Jurkat, Clone E6-1 (cell line): ENCODE measurements around the gene PDE4B.
A peak's percentile ranks its signal among the peaks of the same experiment; 100 is the strongest.
"Not testable (repeated sequence)": the region's sequence is repeated elsewhere in the genome, so short reads cannot be mapped to it uniquely, and the experiment has no call there.

Source experiments
- DNase-seq: peaks from one replicate; pipeline ENCODE4 v3.0.0-alpha.2; 2011; ENCODE audit warnings: low read depth, low spot score
- H3K4me3 ChIP-seq: 2 replicates; pipeline ENCODE4 v1.5.1; 2011; ENCODE audit warnings: mild to moderate bottlenecking, low read length, control low read depth, moderate library complexity

PDE4B gene

DNA sequence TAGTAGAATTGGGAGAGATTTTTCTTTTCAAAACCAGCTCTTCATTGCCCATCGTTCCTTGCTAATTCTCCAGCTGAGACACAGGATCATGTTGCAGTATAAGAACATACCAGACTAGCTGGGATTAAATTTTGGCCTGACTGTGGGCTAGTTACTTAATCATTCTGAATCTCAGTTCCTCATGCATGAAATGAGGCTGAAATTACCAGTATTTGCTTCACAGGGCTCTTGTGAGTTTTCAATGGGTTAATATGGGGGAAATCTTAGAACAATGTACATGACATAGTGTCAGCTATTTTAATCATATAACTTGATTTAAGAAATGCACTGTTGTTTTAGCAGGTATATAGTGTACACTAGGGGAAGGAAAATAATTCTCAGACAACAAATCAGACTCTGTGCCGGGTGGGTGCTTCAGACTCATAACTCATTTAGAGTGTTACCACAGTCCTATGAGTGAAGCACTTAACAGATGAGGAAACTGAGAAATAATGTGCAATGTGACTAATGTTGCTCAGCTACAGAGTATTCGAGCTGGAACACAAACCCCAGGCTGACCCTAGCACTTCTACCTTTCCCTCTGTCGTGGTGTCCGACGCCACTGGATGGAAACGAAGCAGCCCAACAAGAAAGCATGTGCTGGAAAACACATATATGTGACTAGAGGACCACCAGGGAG is 603.7 kb downstream of the PDE4B start:
- DNase-seq = no peak
- H3K4me3 ChIP-seq = no peak overlapping the region

DNA sequence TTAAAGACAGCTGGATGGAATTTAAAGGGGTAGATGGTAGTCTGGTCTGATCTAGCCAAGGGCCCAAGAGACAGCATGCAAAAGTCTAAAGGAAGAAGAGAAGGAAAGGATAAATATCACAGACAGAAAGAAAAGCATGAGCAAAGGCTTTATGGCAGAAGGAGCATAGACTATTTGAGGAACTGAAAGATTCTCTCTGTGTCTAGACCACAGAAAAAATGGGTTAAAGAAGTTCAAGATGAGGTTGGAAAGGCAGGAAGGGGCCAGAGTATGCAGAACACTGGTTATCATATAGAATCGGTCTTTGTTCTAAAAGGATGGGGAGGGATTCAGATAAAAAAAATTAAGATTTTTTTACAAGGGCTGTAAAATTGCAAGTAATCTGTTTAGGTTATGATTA is 604.5 kb downstream of the PDE4B start:
- no peak for DNase-seq

DNA sequence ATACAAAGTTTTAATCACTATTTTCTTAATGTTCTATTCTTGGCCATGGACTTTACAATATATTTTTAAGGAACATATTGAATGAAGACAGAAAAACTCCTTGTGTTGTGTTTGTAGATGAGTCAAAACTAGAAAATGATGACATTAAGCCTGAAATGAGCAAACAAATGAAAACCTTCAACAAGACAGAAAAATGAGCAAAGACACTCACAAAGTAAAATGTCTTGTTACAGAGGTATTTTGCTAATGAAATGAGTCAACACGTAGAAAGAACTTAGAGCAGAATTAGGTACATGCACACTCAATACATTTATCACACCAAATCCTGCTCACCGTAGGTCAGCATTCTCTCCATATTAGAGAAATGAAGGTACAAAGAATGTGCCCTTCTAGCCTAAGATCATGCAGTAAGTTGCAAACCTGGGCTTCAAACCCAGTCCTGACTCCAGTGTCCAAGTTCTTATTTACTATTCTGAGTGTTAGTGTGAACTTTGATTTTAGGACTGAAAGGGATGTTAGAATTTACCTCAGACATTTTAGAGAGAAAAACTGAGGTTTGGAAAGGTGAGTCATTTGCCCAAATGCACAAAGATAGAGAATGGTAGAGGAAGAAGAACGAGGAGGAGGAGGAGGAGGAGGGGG is 607.3 kb downstream of the PDE4B start:
- no peak overlapping the region for H3K4me3 ChIP-seq

More for the DNA sequence above, 604.5 kb downstream of the PDE4B start:
- no peak overlapping the region for H3K4me3 ChIP-seq

DNA sequence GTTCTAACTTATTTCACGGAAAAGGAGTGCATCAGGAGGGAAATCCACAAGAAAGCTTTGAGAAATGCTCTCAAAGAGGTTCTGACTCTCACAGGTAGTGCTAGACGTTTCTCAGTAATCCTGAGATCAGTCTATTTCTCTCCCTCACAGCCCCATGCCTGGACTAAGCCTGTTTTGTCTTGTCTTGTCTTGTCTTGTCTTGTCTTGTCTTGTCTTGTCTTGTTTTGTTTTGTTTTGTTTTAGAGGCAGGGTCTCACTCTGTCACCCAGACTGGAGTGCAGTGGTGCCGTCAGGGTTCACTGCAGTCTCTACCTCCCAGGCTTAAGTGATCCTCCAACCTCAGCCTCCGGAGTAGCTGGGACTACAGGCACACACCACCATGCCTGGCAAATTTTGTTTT is 608.0 kb downstream of the PDE4B start:
- H3K4me3 ChIP-seq = no peak overlapping the region
- DNase-seq = no peak

More for the DNA sequence above, 607.3 kb downstream of the PDE4B start:
- no peak for DNase-seq

DNA sequence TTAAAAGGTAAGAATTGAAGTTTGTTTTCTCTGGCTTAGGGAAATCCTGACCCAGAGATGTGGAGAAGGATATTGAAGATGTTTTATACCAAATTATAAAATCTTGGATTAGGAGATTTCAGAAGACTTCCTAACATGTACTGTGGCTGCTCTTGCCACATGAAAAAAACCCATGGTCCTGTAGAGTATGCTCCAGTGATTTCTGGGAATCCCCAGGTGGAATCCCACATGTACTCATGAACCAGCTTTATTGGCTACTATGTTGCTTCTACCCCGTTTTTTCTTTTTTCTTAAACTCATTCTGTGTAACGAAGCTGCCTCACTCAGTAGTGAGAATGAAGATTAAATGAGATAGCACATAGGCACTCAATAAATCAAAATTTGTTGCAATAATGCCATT is 608.5 kb downstream of the PDE4B start:
- H3K4me3 ChIP-seq = no peak overlapping the region
- no peak for DNase-seq

DNA sequence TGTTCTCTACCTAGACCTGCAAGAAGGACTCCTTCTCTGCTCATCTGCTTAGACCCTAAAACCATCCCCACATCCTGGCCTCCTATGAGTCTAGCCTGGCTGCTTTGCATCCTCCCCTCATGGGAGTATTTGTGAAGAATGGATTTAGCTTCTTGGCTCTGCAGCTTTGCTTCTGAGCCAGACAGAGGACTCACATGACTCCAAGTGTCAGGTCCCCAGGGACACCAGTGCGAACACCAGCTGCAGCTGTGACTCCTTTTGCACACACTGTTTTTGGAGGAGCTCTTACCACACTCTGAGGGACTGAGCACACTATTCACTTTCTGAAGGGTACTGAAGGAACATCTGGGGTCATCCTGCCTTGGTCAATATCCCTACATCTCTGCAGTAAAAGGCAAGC is 609.5 kb downstream of the PDE4B start:
- H3K4me3 ChIP-seq = no peak overlapping the region
- DNase-seq = no peak

DNA sequence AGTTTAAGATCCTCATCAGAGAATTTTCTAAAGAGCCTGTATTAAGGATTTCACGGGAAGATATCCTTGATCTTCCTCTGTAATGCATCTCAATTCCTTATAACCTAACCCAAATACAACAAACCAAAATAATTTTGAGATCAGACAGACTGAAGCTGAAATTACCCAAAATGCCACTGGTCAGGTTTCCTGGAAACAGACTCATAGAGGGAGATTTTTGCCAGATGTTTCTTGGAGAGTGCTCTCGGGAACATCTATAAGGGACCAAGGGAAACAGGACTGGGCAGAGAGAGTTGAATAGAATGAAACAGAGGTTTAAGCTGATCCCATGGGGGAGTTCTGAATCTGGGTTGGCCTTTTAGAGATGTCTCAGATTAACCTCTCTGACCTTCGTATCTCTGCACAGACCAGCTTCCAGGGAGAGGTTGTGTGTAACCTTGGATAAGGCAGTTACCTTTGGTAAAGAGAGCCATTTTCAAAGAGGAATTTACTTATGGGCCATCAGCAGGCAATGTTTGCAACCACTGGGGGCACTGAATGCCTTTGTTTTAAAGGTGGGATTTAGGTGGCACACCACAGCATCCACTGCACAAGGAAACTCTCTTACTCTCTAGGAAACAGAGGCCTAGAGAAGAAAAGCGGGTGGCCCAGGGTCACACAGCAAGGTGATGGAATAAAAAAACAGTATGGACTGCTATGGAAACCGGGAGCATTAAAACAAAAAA is 610.5 kb downstream of the PDE4B start:
- H3K4me3 ChIP-seq = no peak overlapping the region

DNA sequence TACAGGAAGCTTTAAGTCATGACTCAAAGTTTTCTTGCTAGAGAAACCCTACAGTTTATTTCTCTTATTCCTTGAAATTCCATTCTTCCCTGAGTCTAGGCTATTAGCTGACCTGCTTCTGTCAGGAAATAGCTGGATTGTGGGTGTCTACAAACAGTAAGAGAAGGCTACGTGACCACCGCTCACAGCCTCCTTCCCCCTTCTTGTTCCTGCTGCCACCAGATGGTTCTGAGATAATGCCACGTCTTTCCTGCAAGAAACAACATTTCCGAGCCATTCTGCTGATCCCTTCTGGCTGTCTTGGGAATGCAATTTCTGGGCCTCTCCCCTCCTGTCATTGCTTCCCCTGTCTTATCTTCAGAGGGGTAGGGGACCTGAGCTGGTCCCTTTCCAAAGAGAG is 612.4 kb downstream of the PDE4B start:
- no peak overlapping the region for H3K4me3 ChIP-seq
- no peak for DNase-seq

More for the DNA sequence above, 610.5 kb downstream of the PDE4B start:
- peak; percentile 8 for DNase-seq

DNA sequence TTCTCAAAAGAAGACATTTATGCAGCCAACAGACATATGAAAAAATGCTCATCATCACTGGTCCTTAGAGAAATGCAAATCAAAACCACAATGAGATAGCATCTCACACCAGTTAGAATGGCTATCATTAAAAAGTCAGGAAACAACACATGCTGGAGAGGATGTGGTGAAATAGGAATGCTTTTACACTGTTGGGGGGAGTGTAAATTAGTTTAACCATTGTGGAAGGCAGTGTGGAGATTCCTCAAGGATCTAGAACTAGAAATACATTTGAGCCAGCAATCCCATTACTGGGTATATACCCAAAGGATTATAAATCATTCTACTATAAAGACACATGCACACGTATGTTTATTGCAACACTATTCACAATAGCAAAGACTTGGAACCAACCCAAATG is 618.8 kb downstream of the PDE4B start:
- not testable (repeated sequence) for DNase-seq, H3K4me3 ChIP-seq

DNA sequence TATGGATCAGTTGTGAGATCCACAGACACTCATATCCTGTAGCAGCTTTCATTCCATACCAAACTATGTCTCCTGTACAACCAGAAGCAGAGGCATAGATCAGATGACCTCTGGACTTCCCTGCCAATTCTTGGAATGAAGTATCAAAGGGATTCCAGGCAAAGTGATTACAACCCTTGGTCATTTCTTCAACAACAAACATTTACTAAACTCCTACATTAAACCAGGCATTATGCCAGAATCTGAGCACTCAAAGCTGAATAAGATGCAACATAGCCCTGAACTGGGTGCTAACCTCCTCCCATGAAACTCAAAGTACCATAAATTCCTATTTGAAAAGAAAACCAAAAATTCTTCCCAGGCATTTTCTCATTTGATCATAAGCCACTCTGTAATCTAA is 620.0 kb downstream of the PDE4B start:
- no peak for DNase-seq
- no peak overlapping the region for H3K4me3 ChIP-seq

DNA sequence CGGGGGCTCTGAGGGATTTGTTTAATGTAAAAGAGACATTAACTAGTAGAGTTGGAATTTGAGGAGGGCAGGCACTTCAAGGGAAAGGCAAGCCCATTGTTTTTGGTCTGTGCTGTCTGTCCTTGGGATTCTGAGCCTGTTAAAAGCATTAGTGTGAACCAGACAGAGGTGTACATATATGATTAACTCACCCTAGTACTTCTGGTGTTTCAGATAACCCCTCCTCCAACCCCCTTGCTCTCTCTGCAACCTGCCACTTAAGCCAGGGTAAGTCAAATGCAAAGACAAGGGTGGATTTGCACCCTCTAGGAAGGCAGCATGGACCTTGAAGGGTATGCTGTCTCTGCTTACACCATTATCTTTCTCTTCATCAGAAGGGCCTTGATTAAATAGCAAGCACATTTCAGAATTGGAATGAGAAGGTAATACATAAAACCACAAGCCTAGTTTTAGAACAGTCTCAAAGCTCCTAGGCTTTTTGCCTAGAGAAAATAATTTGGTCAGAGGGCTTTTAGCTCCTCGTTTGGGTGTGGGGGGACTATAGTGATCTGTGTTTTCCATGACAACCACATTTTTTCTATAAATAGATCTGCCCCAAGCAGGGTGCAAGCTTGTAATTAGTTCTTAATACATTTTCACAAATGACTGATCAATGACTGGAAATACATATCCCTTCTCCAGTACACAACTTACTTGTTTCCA is 620.6 kb downstream of the PDE4B start:
- DNase-seq = no peak

DNA sequence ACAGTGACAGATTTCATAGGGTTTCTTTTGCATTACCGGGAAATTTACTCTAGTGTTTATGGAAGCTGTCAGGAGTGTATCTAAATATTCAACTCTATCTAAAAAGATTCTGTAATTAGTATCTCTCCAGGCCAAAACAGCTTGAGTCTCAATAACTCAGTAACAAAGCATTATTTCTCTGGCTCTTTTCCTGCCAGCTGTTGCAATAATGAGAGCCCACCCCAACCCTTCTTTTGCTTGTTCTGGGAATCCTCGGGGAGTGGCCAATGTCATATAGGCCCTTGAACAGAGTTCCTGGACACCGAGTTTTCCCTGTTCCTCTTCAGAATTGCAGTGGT is 621.1 kb downstream of the PDE4B start:
- no peak overlapping the region for H3K4me3 ChIP-seq
- DNase-seq = no peak

More for the DNA sequence above, 620.6 kb downstream of the PDE4B start:
- no peak overlapping the region for H3K4me3 ChIP-seq

DNA sequence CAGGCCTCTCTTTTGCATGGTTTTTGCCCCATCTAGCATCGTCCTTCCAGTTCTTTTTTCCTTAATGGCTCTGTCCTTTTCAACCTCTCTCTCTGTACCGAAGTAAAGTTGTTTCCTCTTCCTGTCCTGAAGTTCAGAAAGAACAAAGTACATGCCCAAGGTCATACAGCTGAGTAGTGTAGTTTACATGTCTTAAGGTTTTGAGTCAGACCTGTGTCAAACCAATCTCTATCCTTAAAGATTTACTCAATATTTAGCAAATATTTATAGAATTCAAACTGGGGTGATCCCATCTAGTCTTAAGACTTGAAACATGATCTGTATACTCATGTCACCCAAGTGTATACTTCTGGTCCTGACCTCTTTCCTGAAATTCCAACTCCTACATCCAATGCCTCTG is 622.6 kb downstream of the PDE4B start:
- DNase-seq = no peak
- H3K4me3 ChIP-seq = no peak overlapping the region

DNA sequence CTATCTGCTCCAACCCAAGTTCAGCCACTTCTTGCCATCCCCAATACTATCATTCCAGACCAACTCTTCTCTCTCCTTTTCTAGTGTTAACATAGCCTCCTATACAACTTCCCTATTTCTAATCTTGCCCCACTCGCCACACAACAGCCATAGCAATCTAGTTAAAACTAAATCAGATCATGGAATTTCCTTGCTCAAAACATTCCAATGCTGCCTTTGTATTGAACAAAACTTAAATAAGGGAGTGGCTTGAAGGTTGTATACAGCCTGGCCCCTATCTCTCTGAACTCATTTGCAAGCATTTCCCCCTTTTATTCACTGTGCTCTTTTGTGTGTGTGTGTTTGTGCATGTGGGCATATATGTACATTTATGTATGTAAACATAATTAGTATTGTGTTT is 623.2 kb downstream of the PDE4B start:
- DNase-seq = no peak
- H3K4me3 ChIP-seq = no peak overlapping the region

DNA sequence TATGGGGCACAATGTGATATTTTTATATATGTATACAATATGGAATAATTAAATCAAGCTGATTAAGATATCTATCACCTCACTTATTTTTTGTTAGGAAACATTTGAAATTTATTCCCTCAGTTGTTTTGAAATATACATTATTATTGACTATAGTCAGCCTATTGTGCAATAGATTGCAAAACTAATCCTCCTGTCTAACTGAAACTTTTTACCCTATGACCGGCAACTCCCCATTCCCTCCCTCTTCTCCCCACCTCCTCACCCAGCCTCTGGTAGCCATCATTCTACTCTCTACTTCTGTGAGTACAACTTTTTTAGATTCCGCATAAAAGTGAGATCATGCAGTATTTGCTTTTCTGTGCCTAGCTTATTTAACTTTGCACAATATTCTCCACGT is 623.6 kb downstream of the PDE4B start:
- DNase-seq = no peak
- no peak overlapping the region for H3K4me3 ChIP-seq

DNA sequence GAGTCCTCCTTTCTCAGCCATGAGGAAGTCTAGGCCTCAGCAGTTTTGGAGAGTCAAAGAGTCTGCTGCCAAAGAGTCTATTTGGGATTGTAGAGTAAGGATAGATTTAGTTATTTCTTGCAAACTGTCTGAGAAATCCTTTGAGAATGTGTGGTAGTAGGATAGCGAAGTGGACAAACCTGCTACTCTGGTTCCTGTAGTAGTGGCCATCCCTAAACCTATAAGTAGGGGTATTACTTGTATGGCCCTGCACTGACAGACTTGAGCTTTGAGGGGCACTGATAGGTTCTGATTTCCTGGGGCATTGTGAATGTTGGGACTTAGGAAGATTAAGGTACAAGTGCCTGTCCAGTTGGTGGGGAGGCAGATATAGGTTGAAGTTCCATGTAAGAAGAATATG is 625.3 kb downstream of the PDE4B start:
- no peak for DNase-seq

DNA sequence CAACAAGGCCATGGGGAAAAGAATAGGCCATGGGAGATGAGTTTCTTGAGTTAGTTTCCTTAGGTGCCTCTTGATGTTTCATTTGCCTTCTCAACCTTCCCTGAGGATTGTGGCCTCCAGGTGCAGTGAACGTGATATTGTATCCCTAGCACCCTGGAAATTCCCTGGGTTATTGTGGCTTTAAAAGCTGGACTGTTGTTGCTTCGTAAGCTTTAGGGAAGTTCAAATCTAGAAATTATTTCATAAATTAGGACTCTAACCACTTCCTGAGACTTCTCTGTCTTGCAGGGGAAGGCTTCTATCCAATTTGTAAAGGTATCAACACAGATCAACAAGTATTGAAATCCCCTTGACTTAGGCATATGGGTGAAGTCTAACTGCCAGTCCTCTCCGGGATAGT is 627.5 kb downstream of the PDE4B start:
- not testable (repeated sequence) for DNase-seq, H3K4me3 ChIP-seq

More for the DNA sequence above, 625.3 kb downstream of the PDE4B start:
- no peak overlapping the region for H3K4me3 ChIP-seq

DNA sequence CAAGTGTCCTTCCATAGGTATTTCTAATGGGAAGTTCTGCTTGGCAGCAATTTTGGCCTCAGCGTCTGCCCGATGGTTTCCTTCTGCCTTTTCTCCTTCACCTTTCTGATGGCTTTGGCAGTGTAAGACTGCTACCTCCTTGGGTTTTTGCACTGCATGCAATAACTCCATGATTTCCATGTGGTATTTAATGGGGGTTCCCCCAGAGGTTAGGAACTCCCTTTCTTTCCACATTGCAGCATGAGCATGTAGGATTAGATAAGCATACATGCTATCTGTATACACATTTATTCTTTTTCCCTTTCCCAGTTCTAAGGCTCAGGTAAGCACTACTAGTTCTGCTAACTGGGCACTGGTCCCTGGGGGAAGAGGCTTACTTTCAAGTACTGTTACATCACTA is 628.2 kb downstream of the PDE4B start:
- DNase-seq, H3K4me3 ChIP-seq: not testable (repeated sequence)

DNA sequence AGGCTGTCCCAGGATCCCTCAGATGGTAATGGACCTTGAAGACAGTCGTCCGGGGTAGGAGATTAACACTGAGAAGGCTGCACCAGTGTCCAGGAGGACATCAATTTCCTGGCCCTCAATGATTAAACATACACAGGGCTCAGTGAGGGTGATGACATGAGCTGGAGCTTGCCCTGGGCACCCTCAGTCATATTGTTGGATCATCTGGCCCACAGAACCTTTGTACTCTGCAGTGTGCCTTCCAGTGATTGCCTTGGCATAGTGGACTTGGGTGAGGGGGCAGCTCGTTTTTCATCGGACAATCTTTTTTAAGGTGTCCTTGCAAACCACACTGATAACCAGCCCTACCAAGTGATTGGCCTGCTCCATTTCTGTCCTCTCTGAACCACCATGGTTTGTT is 630.1 kb downstream of the PDE4B start:
- DNase-seq = no peak
- no peak overlapping the region for H3K4me3 ChIP-seq
